CD4-positive, alpha-beta T cell treated with Interleukin-12 subunit alpha and Interleukin-12 subunit beta, for 1 hour (primary cell): ENCODE data around the gene ZNHIT1.

Experiments used
- DNase-seq: peaks from one replicate; pipeline ENCODE4 v3.0.0-alpha.2; 2020

ZNHIT1 gene

DNA sequence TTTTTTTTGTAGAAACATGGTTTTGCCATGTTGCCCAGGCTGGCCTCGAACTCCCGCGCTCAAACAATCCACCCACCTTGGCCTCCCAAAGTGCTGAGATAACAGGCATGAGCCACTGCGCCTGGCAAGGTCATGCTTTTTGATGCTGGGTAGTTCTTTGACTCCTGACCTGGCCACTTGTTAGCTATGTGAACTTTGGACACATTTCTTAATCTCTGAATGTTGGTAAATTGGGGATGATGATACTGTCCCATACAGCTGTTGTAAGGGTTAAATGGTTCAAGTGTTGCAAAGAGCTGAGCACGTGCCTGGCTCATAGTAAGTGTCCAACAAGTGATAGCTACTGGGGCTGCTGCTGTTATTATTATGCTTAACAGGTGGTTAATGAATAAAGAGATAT lies 2.3 kb downstream of the ZNHIT1 start:
- no peak for DNase-seq

DNA sequence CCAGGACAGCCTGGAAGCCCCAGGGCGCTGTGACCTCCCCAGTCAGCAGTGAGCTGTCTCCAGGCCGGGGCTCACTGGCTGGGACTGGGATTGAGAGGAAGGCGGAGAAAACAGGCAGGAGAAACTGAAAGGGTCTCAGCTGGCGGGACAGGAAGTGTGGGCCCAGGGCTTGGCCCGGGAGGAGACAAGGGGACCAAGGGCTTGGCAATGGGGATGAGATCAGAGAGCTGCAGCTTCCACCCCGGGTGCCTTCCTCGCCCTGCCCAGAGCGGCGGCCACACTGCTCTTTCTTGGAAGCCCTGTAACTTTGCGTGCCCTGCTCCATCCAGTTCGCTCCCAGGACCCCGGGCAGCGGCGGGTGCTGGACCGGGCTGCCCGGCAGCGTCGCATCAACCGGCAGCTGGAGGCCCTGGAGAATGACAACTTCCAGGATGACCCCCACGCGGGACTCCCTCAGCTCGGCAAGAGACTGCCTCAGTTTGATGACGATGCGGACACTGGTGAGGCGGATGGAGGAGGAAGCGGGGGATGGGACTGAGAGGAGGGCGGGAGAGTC lies 4.4 kb downstream of the ZNHIT1 start:
- DNase-seq, result no peak

DNA sequence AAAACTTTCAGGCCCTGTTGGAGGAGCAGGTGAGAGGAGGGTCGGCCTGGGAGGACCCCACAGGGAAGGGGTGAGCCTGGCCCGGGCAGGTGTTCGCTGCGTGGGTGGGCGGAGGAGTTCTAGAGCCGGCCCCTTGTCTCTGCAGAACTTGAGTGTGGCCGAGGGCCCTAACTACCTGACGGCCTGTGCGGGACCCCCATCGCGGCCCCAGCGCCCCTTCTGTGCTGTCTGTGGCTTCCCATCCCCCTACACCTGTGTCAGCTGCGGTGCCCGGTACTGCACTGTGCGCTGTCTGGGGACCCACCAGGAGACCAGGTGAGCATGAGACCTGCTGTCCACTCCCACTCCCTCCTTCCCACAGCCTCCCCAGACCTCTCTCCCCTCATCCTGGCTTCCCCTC lies 5.6 kb downstream of the ZNHIT1 start:
- DNase-seq, result no peak

DNA sequence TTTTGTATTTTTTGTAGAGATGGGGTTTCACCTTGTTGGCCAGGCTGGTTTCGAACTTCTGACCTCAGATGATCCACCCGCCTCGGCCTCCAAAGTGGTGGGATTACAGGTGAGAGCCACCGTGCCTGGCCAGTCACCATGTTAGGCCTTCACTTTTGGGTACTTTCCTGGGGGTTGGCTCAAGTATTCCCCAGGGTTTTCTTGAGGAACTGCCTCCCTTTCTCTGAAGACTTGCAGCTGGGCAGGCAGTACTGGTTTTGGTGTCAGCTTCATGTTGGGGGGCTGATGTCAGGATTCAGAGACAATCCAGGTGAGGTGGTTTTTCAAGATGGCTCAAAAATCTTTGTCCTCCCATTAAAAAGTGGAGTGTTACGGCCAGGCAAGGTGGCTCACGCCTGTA lies 7.7 kb downstream of the ZNHIT1 start:
- no peak for DNase-seq

DNA sequence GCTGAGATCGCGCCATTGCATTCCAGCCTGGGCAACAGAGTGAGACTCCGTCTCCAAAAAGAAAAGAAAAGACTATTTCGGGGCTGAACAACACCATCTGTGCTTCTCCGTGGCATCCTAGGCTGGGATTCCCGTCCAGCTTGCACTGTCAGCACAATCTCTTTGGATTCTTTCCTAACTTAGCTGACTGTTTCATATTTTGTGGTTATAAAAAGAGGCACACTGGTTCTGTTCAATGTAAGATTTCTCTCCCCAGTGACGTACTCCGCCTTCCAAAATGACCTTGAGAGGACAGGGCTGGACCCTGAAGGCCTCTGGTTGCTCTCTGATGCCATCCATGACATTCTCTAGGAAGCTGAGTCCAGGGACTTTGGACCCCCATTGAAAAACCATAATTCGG lies 8.8 kb downstream of the ZNHIT1 start:
- no peak for DNase-seq

DNA sequence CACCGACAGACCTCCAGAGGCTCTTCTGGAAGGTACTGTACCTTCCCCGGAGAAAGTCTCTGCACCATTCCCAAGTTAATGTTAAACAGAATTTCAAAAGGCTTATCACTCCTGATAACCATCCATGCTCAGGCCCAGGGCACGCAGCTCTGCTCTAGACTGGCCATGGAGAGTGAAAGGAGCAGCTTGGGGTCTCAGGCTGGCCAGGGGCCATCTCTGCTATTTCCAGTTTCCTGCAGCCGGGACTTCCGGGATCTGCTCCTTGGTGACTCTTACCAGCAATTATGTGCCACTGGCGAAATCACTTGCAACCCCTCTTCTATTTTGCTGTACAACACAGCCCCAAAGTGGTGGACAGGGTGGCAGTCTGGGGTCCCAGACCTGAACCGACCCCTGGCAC lies 13.7 kb downstream of the ZNHIT1 start:
- DNase-seq, result no peak

DNA sequence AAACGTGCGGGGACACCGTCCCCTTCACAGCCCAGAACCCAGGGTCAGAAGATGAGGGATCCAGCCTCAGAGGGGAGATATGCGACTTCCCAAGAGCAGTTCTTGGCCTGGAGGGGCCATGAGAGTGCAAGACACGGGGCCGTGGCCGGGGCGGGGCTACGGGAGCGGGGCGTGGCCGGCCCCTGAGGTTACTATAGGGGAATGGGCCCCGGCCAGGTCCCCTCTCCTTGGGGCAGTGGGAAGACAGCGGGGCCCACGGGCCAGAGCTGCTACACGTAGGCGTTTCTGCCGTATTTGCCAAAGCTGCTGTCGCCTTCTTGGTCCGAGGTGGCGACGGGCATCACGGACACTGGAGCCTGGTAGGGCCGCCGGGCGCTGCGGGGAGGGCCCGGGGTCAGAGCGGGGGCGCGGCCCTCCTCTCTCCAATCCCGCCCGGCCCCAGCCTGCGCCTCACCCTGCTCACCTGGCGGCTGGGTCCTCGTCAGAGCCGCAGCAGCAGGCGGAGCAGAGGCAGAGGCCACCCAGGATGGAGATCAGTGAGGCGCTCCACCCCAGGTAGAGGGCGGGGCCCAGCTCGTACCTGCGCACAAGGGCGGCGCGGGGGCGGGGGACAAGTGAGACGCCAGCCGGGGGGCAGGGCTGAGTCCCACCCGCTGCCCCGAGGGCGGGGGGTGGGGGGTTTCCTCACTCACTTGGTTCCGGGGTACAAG lies 14.3 kb downstream of the ZNHIT1 start:
- no peak for DNase-seq

DNA sequence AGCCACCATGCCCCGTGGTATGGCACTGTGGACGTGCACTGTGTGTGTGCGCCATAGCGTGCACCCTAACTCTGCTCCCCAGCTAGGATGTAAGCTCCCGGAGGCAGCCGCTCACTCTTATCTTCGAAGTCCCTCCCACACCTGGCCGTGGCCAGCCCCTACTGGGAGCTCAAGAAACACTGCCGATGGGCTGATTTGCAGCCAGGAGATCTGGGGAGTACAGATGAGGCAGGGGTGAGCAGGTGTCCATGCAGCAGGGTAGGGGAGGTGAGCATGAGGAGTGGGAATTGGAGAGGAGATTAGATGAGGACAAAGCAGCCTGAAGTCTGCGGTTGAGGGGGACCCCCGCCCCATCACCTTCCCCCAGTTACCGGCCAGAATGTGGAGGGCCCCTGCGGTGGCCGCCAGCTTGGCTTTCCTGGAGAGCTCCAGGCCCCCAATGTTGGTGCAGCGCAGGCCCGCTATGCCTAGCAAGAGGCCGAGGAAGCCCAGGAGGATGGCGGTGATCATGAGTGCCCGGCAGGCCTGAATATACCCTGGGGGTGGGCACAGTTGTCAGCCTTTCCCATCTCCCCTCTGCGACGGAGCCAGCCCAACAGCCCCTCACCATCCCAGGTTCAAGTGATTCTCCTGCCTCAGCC lies 16.1 kb downstream of the ZNHIT1 start:
- no peak for DNase-seq

DNA sequence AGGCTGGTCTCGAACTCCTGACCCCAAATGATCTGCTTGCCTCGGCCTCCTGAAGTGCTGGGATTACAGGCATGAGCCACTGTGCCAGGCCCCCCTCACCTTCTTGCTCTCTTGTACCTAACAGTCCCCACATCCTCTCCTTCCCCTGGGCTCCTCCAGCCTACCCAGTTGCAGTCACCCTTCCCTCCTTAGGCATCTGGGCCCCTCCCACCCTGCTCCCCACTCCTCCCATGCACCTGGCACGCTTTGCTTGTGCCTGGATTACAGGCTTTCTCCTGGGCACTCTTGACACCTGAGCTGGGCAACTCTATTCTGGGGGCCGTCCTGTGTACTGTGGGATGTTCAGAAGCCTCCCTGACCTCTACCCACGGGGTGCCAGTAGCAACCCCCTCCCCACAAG lies 16.7 kb downstream of the ZNHIT1 start:
- no peak for DNase-seq

DNA sequence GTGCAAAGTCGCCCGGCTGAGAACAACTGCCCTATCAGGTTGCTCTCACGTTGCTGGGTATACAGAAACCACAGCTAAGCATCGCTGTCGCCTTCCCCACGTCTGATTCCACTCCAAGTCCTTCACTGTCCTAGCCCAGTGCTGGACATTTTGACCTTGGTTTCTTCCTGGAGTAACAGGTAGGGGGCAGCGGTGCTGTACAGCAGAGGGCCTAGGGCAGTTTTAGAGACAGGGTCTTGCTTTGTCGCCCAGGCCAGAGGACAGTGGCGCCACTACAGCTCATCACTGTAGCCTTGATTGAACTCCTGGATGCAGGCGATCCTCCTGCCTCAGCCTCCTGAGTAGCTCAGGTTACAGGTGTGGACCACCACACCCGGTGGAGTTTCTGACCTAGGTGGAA lies 17.1 kb downstream of the ZNHIT1 start:
- no peak for DNase-seq

DNA sequence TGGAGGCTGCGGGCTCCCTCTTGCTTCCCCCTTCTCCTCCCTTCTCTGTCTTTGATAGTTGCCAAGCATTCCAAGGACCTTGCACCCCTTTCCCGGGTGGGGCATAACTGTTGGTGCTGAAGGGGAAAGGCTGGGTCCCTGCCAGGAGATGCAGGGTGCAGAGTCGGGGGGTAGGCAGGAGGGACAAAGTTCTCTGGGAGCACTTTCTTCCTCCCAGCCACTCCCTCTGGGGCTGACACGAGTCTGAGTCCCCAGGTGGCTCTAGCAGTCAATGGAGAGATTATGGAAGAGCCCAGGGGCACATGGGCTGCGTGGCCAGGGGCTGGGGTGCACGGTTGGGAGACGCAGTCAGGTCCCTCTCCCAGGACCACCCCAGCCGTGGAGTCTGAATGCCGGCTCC lies 17.6 kb downstream of the ZNHIT1 start:
- DNase-seq, result no peak

DNA sequence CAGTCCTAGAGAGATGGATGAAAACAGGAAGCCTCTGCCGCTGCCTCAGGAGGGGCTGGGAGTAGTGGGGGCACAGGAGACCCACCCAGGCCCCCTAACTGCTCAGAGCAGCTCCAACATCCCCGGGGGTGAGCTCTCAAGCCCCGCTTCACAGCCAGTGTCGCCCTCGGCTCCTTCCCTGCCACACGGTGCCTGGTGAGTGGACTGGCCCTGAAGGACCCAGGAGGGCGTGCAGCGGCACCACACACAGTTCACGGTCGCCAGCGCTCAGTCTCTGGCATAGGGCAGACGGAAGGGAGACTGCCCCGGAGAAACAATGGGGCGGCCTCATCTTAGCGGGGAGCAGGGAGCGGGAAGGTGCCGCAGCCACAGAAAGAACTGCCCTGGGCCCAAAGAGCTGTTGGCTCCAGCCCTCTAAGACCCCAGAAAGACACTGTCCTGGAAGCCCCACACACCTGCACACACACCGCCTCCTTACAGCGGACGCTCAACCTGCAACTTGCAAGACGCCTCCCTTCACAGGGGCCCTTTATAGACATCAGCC lies 18.4 kb downstream of the ZNHIT1 start:
- DNase-seq, result no peak

DNA sequence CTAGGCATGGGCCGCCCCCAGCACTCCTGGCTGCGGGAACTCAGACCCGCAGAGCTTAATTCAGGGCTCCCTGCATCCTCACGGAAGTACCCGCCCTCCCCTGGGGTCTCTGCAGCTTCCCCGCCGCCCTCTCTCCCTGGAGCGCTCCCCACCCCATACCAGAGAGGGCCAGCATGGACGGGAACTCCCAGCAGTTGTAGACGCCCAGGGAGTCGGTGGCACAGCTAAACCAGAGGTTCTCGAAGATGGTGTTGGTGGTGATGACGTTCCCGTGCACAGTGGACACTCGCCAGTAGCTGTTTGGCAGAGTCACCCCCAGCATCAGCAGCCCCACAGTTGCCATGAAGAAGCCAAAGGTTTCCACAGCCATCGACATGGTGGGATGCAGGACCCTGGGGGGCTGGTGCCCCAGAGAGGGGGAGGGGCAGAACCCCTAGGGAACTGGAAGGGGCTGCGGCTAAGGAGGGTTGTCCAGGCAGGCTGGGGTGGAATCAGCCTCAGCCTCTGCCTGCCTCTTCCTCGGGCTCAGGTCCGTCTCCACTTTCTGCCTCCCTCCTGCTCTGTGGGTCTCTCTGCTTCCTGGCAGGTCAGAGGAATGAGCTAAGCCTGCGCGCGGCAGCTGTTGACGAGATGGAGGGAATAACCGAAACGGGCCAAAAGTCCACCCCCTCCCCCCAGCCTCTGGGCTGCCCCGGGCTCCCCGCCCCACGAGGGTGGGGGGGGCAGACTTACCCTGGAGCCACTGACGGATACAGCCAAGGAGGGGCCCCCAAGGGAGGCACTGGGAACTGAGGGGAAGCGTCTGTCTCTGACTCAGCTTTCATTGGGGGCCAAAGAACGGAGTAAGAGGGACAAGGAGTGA lies 19.5 kb downstream of the ZNHIT1 start, which contains the start of gene CLDN15:
Gene CLDN15, minus strand, starts transcription at position 597 of the 862 bp plus-strand sequence. Its CDS starts 221 bp downstream, at position 376.
- DNase-seq, result no peak

DNA sequence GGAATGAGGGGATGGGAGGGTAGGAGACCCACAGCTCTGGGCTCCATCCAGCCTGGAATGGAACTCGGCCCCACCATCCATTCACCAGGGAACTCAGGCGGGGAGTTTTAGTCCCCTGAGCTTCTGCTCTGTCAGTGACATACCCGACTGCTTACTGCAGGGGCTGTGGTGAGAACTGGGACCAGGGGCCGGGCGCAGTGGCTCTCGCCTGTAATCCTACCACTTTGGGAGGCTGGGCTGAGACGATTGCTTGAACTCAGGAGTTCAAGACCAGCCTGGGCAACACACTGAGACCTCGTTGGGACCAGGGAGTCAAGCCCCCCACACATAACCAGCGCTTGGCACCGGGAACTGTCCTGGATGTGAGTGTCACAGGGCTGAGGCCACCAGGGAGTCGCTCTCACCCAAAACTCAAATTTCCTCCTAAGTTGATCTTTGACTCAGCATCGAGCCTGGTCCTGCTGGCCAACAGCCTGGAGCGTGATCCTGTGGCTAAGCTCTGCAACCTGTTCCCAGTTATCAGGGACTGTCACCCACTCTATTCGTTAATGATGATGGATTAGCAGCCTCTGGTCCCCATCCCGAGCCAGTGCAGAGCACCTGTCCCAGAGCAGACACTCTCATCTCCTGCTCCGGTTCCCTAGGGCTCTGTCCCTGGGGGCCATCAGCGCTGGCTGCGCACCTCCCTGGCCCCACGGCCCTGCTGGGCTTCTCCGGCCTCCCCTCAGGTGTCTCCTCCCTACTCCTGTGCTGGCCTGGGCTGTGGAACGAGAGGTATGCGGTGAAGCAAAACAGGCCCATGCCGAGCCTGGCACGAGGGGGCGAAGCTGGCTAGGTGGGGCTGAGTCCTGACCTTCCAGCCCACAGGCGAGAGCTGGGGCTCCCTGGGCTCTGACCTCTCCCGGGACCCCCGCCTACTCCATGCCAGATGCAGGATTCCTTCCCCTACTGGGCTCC lies 20.5 kb downstream of the ZNHIT1 start:
- DNase-seq, result no peak

DNA sequence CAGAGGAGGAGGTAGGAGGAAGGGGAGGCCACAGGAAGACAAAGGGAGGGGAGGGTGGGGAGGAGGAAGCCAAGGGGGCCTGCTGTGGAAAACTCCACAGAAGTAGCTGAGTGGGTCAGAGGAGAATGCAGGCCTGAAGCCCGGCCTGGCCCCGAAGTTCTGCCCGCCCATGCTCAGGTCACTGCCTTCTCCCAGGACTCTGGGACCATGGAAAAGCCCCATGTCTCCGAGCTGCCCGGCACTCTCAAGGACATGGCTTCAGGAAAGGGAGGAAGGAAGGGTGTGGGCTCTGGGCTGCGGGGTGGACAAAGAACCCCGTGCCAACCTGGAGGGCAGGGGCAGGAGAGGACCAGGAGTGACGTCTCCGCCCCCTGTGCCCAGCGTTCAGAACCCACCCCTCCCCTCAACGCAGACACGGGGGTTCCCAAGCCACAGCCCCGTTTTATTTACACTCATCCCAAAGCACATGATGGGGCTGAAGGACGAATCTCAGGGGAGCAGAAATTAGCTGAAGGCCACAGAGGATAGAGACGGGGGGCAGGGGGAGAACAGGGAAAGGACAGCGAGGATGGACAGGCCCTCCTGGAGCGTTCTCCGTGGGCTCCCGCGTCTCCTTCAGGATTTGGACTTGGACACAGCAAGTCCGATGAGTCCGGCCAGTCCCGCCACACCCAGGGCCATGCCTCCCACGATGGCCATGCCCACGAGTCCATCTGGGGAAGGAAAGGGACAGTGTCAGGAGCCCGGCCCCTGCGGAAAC lies 21.4 kb downstream of the ZNHIT1 start:
- no peak for DNase-seq

DNA sequence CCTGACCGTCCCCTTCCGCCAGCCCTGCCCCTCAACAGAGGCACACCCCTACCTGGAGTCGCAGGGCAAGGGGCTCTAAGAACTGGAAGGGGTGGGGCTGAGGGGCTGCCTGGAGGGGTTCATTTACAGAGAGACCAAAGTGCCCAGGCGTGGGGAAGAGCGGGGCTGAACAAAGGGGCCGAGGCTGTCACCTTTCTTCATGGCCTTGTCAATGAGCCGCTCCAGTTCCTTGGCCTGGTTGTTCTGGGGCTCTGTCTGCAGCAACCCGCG lies 21.9 kb downstream of the ZNHIT1 start:
- DNase-seq, result no peak

DNA sequence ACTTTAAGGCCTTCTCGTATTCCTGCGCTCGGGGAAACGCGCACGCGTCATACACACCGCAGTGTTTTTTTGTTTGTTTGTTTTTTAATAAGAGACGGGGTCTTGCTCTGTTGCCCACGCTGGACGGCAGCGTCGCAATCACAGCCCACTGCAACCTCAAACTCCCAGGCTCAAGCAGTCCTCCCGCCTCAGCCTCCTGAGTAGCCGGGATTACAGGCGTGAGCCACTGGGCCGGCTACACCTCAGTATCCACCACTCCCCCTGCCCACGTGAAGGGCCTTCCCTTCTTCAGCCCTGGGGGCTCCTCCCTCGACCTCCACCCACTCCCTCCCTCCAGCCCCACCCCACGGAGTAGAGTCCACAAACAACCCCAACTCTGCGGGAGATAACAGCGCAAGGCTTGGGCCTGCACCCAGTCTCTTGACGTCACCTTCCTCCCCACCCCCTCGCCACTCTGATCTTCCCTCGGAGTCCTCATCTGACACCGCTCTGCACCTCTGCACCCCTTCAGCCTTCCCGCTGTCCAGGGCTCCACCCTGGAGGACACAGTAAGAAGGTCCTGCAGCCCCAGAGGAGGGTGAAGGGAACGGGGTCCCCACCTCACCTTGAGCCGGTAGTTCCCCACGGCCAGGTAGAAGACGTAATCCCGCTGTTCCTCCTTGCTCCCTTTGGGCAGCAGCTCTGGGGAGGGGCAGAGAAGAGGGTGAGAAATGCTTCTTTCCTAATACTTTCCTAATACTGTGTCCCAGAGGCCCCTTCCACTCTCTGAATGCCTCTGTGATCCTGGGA lies 22.5 kb downstream of the ZNHIT1 start:
- no peak for DNase-seq

DNA sequence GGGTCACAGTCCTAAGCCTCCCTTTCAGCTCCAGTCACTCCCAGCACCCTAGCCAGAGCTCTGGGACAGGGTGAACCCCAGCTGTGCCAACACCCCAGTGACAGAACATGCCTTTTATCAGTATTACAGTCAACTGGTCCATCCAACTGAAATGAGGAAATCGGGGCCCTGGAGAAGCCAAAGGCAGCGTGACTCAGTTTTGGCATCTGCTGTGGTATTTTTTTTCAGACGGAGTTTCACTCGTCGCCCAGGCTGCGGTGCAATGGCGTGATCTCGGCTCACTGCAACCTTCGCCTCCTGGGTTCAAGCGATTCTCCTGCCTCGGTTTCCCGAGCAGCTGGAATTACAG lies 23.0 kb downstream of the ZNHIT1 start:
- DNase-seq, result no peak

DNA sequence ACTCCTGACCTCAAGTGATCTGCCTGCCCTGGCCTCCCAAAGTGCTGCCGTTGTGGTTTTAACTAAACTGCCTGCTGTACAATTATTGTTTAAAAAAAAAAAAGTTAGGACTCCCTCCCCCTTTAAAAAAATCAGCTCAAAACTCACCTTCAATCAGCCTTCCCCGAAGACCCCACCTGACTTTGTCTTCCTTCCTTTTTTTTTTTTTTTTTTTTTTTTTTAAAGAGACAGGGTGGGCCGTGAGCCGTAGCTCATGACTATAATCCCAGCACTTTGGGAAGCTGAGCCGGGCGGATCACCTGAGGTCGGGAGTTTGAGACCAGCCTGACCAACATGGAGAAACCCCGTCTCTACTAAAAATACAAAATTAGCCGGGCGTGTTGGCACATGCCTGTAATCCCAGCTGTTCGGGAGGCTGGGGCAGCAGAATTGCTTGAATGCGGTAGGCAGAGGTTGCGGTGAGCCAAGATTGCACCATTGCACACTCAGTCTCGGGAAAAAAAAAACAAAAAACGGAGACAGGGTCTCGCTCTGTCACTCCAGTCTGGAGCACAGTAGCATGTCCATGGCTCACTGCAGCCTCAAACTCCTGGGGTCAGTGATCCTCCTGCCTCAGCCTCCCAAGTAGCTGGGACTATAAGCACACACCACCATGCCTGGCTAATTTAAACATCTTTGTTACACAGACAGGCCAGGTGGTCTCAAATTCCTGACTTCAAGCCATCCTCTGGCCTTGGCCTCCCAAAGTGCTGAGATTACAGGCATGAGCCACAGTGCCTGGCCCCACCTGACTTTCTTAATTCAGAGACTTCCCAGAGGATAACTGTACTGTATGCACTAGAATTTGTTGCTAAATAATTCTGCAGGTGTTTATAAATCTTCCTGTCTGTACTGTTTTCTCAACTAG lies 23.7 kb downstream of the ZNHIT1 start:
- DNase-seq, result no peak
